Breast epithelium (tissue), 3 donors: ENCODE measurements around the gene TSPAN32.

ENCODE experiments used
- POLR2A ChIP-seq: fragments of 450-650 bp; IDR thresholded peaks from one replicate; pipeline ENCODE4 v1.6.1; 2016; ENCODE audit warnings: antibody characterized with exemption, mild to moderate bottlenecking, moderate library complexity
- POLR2AphosphoS5 ChIP-seq, 3 donors: sonication (generic); formaldehyde crosslinking; IDR thresholded peaks; one replicate each; pipeline ENCODE4 v1.6.1; 2017; ENCODE audit warnings: antibody characterized with exemption in 3 of 3
- TF ChIP-seq, protein P1 (sequence below), 3 donors: fragments of 450-650 bp; IDR thresholded peaks; one replicate each; pipeline ENCODE4 v1.5.1; 2016 to 2017; ENCODE audit warnings: antibody characterized with exemption in 3 of 3, mild to moderate bottlenecking in 3 of 3, moderate library complexity in 3 of 3

DNA sequence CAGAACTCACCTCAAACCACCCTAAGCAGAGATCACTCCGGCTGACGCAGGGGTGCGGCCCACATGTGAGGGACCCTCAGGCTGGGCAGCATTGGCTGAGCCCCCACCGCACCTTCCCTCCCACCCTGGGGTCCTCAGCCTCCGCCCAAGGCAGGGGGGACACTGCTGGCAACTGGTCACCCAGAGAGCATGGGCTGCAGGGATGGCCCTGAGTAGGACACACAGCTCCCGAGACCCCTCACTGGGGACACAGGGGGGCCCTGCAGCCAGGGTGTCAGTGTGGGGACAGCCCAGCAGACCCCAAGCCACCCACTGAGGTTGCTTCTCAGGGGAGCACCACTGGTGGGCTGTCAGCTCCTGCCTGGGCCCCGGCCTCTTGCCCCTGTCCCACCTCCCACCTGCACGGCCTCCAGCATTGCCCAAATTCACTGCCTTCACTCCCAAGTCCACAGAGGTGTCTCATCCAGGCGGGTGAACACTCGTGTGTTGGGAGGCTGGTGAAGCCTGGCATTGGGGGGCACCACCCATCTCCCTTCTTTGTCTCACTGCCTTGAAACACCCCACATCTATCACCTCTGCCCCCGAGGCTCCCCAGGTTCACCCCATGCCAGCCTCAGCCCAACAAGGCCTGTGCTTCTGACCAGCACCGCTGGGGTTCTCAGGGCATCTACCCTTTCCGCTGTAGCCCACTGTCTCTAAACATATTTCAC is 4.7 kb upstream of the TSPAN32 start:
- TF ChIP-seq POLR2AphosphoS5 (IDR thresholded peaks at IDR 0.05): no peak
- TF ChIP-seq POLR2A: no peak
- TF ChIP-seq, protein P1, sequence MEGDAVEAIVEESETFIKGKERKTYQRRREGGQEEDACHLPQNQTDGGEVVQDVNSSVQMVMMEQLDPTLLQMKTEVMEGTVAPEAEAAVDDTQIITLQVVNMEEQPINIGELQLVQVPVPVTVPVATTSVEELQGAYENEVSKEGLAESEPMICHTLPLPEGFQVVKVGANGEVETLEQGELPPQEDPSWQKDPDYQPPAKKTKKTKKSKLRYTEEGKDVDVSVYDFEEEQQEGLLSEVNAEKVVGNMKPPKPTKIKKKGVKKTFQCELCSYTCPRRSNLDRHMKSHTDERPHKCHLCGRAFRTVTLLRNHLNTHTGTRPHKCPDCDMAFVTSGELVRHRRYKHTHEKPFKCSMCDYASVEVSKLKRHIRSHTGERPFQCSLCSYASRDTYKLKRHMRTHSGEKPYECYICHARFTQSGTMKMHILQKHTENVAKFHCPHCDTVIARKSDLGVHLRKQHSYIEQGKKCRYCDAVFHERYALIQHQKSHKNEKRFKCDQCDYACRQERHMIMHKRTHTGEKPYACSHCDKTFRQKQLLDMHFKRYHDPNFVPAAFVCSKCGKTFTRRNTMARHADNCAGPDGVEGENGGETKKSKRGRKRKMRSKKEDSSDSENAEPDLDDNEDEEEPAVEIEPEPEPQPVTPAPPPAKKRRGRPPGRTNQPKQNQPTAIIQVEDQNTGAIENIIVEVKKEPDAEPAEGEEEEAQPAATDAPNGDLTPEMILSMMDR (IDR thresholded peaks at IDR 0.05): no peak
